HUES6 (cell line): ENCODE data around the gene COL6A2.

Experiments used
- H3K27ac ChIP-seq: 2 replicates; pipeline ENCODE4 v1.7.0; 2013; ENCODE audit warnings: low read depth, mild to moderate bottlenecking, low read length, inconsistent platforms
- H3K27me3 ChIP-seq: 2 replicates; pipeline ENCODE4 v1.6.1; 2013; ENCODE audit warnings: low read length; ENCODE audit not compliant: control insufficient read depth, insufficient read depth
- H3K36me3 ChIP-seq: 2 replicates; pipeline ENCODE4 v1.6.1; 2013; ENCODE audit warnings: low read length; ENCODE audit not compliant: control insufficient read depth, insufficient read depth
- H3K4me1 ChIP-seq: 2 replicates; pipeline ENCODE4 v1.6.1; 2013; ENCODE audit warnings: low read length; ENCODE audit not compliant: control insufficient read depth, insufficient read depth
- H3K4me3 ChIP-seq: 2 replicates; pipeline ENCODE4 v1.5.1; 2013; ENCODE audit warnings: low read depth, low read length
- H3K9ac ChIP-seq: one replicate; pipeline ENCODE4 v1.6.1; 2013; ENCODE audit warnings: mild to moderate bottlenecking, low read length
- H3K9me3 ChIP-seq: 2 replicates; pipeline ENCODE4 v1.6.1; 2013; ENCODE audit warnings: low read depth, low read length; ENCODE audit not compliant: control insufficient read depth, insufficient read depth

The COL6A2 gene

DNA sequence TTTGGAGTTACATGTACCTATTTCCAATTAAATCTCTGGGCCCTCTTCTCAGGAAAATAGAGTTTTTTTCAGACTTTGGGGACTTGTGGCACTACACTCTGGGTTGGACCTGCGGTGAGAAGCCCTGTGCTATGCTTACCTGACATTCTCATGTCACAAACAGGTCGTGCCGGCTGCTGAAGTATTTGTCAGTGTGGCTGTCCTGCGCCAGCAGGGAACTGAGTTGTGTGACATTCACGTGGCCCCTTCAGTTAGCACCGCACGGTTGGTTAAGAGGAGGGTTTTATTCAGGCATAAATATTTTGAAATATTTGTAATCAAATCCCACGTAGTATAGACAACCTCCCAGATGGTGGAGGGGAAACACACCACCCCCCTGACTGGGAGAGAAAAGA, 6.3 kb upstream of the COL6A2 start:
- Histone ChIP-seq H3K9ac (no peak overlapping the region), H3K27ac (no peak overlapping the region), H3K4me3 (no peak overlapping the region), H3K9me3 (peaks cover 54% of the 10 kb centered on the region), H3K27me3 (no peaks in the 10 kb centered on the region), H3K36me3 (no peaks in the 10 kb centered on the region), H3K4me1 (no peaks in the 10 kb centered on the region)

GRCh38 chr21:46092026-46092764, 5.7 kb upstream of the COL6A2 start:
- Histone ChIP-seq H3K27me3 (no peaks in the 10 kb centered on the region), H3K36me3 (no peaks in the 10 kb centered on the region), H3K9me3 (peaks cover 50% of the 10 kb centered on the region), H3K9ac (no peak overlapping the region), H3K27ac (no peak overlapping the region), H3K4me1 (no peaks in the 10 kb centered on the region), H3K4me3 (no peak overlapping the region)

DNA sequence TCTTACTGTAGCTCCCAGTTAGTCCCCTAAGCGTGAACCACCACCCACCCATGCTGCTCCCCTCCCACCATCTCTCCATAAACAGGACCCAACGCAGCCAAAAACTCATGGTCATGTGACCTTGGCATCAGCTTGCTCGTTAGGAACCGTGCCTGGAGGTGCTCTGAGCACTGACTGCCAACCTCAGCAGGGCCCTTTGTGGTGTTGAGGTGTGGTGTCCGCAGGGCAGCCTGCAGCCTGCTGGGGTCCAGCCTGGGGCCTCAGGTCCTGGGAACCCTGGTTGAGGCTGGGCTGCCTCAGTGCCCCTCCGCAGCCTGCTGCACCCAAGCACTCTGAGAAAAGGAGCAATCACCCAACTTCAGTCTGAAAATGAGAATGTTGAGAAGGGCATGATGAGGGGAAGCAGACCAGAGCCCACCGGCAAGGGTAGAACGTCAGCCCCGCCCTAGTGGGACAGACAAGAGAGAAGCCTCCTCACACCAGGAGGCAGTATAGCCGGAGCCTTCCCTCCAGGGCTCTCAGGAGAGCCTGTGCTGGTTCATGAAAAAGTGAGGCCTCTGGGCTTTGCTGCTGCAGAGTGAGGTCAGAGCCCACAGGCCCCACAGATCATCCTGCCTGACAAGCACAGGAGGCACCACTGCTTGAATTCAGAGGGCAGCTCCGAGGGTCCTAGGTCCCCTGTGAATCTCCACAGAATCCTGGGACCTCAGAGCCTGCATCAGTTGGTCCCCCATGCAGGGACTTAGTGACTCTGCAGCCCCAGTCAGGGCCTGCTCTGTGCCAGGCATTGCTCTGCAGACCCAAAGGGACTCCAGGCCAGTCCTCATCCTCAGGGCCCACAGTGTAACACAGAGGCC, 4.9 kb upstream of the COL6A2 start:
- peaks cover 48% of the 10 kb centered on the region for H3K9me3 ChIP-seq
- no peaks in the 10 kb centered on the region for H3K36me3 ChIP-seq
- no peak overlapping the region for H3K4me3 ChIP-seq
- no peaks in the 10 kb centered on the region for H3K27me3 ChIP-seq
- no peak overlapping the region for H3K27ac ChIP-seq
- no peak overlapping the region for H3K9ac ChIP-seq
- no peaks in the 10 kb centered on the region for H3K4me1 ChIP-seq

- no peak overlapping the region for H3K27ac ChIP-seq
- H3K9me3 ChIP-seq = peaks cover 40% of the 10 kb centered on the region
- H3K9ac ChIP-seq = no peak overlapping the region
- no peaks in the 10 kb centered on the region for H3K36me3 ChIP-seq
- H3K27me3 ChIP-seq = no peaks in the 10 kb centered on the region
- H3K4me1 ChIP-seq = no peaks in the 10 kb centered on the region
- no peak overlapping the region for H3K4me3 ChIP-seq
Measured at GRCh38 chr21:46093668-46094400, 4.1 kb upstream of the COL6A2 start.

GRCh38 chr21:46094401-46095082, 3.4 kb upstream of the COL6A2 start:
- Histone ChIP-seq H3K27me3 (no peaks in the 10 kb centered on the region), H3K27ac (no peak overlapping the region), H3K36me3 (no peaks in the 10 kb centered on the region), H3K9ac (no peak overlapping the region), H3K4me3 (no peak overlapping the region), H3K9me3 (peaks cover 40% of the 10 kb centered on the region), H3K4me1 (no peaks in the 10 kb centered on the region)

GRCh38 chr21:46095083-46095719, 2.7 kb upstream of the COL6A2 start:
- Histone ChIP-seq H3K4me1 (no peaks in the 10 kb centered on the region), H3K27me3 (no peaks in the 10 kb centered on the region), H3K9ac (no peak overlapping the region), H3K36me3 (no peaks in the 10 kb centered on the region), H3K4me3 (no peak overlapping the region), H3K9me3 (peaks cover 34% of the 10 kb centered on the region), H3K27ac (no peak overlapping the region)

GRCh38 chr21:46095814-46096595, 1.9 kb upstream of the COL6A2 start:
- Histone ChIP-seq H3K9me3 (peaks cover 36% of the 10 kb centered on the region), H3K4me3 (no peak overlapping the region), H3K9ac (no peak overlapping the region), H3K27me3 (no peaks in the 10 kb centered on the region), H3K36me3 (peaks cover 8% of the 10 kb centered on the region; the same call in 1 of the 2 replicates), H3K4me1 (no peaks in the 10 kb centered on the region), H3K27ac (no peak overlapping the region)

DNA sequence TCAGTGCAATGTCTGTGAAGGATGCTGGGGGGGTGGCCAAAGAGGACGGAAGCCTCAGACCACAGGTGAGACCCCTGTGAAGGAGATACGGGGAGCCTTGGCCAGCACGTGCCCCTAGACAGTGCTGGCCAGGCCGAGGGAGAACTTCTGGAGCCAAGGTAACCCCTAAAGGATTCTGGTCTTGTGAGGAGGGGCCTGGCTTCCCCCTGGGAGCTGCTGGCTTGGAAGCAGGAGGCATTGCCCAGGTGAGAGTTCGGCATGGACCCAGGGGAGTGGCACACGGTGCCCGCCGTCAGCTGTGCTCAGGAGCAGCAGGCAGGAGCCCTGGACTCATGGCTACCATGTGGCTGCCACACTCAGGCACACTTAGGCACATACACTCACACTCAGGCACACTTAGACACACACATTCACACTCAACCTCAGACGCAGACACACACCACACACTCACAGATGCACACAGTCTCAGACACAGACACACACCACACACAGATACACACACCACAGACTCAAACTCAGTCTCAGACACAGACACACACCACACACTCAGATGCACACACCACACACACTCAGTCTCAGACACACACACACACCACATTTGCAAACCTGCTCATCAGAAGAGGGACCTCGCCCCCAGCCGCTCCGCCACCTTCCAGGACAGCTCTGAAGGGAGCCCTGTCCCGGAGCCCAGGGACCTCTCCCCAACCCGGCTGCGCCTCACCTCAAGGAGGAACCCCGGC, 1.1 kb upstream of the COL6A2 start:
- Histone ChIP-seq H3K4me1 (no peaks in the 10 kb centered on the region), H3K27me3 (no peaks in the 10 kb centered on the region), H3K4me3 (peak overlapping the region; percentile 78), H3K9me3 (peaks cover 39% of the 10 kb centered on the region), H3K27ac (no peak overlapping the region), H3K9ac (no peak overlapping the region), H3K36me3 (peaks cover 13% of the 10 kb centered on the region; the same call in 1 of the 2 replicates)

- Histone ChIP-seq H3K4me1 (no peaks in the 10 kb centered on the region), H3K36me3 (peaks cover 13% of the 10 kb centered on the region; the same call in 1 of the 2 replicates), H3K9ac (peak overlapping the region; percentile 67), H3K4me3 (peak overlapping the region; percentile 78), H3K9me3 (peaks cover 41% of the 10 kb centered on the region), H3K27ac (no peak overlapping the region), H3K27me3 (no peaks in the 10 kb centered on the region)
Measured at GRCh38 chr21:46098303-46099141, 610 bp downstream of the COL6A2 start.
